Tibial nerve (tissue), 3 donors: ENCODE results near the gene ZPLD1.

ENCODE experiments used
- POLR2A ChIP-seq, 2 donors: fragments of 450-650 bp; IDR thresholded peaks; one replicate each; pipeline ENCODE4 v1.6.1; 2017; ENCODE audit warnings: antibody characterized with exemption in 2 of 2, mild to moderate bottlenecking in 2 of 2, moderate library complexity in 2 of 2
- TF ChIP-seq, protein P1 (sequence below), 5 experiments: fragments of 200-600 bp in 3 of 5; fragments of 450-650 bp in 2 of 5; sonication (generic) in 3 of 5; IDR thresholded peaks; one replicate each; pipeline ENCODE4 v1.5.1; 2016 to 2019; ENCODE audit warnings: antibody characterized with exemption in 5 of 5, mild to moderate bottlenecking in 3 of 5, moderate library complexity in 2 of 5

DNA sequence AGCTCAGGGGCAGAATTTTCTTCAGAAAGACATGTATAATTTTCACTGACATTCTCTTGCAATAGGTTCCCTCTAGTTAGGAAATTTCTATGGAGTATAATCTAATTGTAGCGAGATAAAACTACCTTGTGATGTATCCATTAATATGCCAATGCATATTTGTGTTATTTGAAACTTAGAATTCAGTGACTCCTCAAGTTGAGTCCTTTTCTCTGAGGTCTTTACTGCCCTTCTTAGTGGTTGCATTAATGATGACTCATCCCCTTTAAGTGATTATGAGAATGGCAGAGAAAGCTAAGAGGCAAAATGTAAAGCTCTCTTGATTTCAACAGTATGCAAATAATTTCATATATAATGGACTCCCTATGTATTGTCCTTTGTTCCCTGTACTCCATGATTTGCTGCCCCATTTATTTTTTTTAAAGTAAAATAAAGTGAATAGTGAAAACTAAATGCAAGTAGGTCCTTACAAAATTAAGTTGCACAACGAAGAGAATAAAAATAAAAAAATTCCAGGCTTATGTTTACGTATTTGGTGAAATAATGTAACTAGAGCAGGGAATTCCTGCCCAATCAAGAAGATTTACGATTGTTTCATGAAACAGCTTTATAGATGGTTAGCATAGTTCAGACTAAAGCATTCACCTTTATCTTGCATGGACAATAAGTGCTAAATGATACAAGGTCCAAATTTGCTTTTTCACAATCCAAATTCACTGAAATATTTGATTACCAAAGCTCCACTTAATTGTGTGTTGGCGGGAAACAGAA lies 78.1 kb downstream of the ZPLD1 start:
- TF ChIP-seq POLR2A (IDR thresholded peaks at IDR 0.05) = no peak
- TF ChIP-seq, protein P1, sequence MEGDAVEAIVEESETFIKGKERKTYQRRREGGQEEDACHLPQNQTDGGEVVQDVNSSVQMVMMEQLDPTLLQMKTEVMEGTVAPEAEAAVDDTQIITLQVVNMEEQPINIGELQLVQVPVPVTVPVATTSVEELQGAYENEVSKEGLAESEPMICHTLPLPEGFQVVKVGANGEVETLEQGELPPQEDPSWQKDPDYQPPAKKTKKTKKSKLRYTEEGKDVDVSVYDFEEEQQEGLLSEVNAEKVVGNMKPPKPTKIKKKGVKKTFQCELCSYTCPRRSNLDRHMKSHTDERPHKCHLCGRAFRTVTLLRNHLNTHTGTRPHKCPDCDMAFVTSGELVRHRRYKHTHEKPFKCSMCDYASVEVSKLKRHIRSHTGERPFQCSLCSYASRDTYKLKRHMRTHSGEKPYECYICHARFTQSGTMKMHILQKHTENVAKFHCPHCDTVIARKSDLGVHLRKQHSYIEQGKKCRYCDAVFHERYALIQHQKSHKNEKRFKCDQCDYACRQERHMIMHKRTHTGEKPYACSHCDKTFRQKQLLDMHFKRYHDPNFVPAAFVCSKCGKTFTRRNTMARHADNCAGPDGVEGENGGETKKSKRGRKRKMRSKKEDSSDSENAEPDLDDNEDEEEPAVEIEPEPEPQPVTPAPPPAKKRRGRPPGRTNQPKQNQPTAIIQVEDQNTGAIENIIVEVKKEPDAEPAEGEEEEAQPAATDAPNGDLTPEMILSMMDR (IDR thresholded peaks at IDR 0.05) = no peak
